Measurements from ENCODE around the gene PTGER2. TPM values are rescaled to one million over a fixed set of nuclear protein-coding genes. Genes with fewer than 3 reads are reported as not detected.

Gene PTGER2
- polyA plus RNA-seq, 1 donor from 2014 or later = not detected

- no peak for TF ChIP-seq REST (IDR thresholded peaks at IDR 0.05; ENCODE audit: borderline replicate concordance)
These were observed 42.6 kb upstream of the PTGER2 start (continued) for GRCh38 chr14:52271538-52271937.

GRCh38 chr14:52272375-52272774 lies 41.7 kb upstream of the PTGER2 start:
- H3K9me2 ChIP-seq (ENCODE audit: insufficient read depth, low read length) = no peaks in the 10 kb centered on the region
- no peak overlapping the region for H3K9ac ChIP-seq (ENCODE audit: low read length)
- no peak overlapping the region for H3K4me3 ChIP-seq (ENCODE audit: low read length)
- H3K36me3 ChIP-seq (ENCODE audit: insufficient read depth, low read length) = no peaks in the 10 kb centered on the region
- H3K4me2 ChIP-seq (ENCODE audit: low read length) = no peak overlapping the region
- H4K20me1 ChIP-seq (ENCODE audit: insufficient read depth) = no peaks in the 10 kb centered on the region
- H3F3A ChIP-seq (ENCODE audit: insufficient read depth, low read length, poor library complexity, severe bottlenecking) = no peaks in the 10 kb centered on the region
- H3K27me3 ChIP-seq (ENCODE audit: insufficient read depth, low read depth, low read length) = peaks cover 36% of the 10 kb centered on the region
- no peak for TF ChIP-seq RAD21 (conservative IDR thresholded peaks at IDR 0.05)
- no peak for TF ChIP-seq EP300 (conservative IDR thresholded peaks at IDR 0.05; ENCODE audit: poor library complexity, severe bottlenecking)
- TF ChIP-seq SMC3 (conservative IDR thresholded peaks at IDR 0.05; ENCODE audit: poor library complexity) = no peak
- no peak for TF ChIP-seq POLR2AphosphoS5 (IDR thresholded peaks at IDR 0.05)
- no peak for TF ChIP-seq REST (IDR thresholded peaks at IDR 0.05; ENCODE audit: borderline replicate concordance)
- TF ChIP-seq TAF1 (IDR thresholded peaks at IDR 0.05; ENCODE audit: low read depth) = no peak
- TF ChIP-seq EZH2 (IDR thresholded peaks at IDR 0.05; ENCODE audit: borderline replicate concordance, insufficient read depth, low read length, poor library complexity, severe bottlenecking) = no peak
- TF ChIP-seq MXI1 (conservative IDR thresholded peaks at IDR 0.05; ENCODE audit: poor library complexity, severe bottlenecking) = no peak
- TF ChIP-seq CTCF (IDR thresholded peaks at IDR 0.05; ENCODE audit: poor library complexity, severe bottlenecking) = no peak
- no peak overlapping the region for H3K27ac ChIP-seq (ENCODE audit: low read length)
- H2AFZ ChIP-seq (ENCODE audit: low read depth, low read length) = no peak overlapping the region
- no peaks in the 10 kb centered on the region for H3K9me3 ChIP-seq (ENCODE audit: low read length)
- H3K79me2 ChIP-seq (replicated peaks; ENCODE audit: insufficient read depth, low read length) = no peaks in the 10 kb centered on the region

All from neural cell (in vitro differentiated cells).